ENCODE results near the gene ST8SIA1. TPM values are rescaled to one million over a fixed set of nuclear protein-coding genes. Genes with fewer than 3 reads are reported as not detected.

Gene ST8SIA1
- polyA plus RNA-seq, 1 of the 3 experiments (the other 2 are of a cell fraction), result 0.12 TPM

DNA sequence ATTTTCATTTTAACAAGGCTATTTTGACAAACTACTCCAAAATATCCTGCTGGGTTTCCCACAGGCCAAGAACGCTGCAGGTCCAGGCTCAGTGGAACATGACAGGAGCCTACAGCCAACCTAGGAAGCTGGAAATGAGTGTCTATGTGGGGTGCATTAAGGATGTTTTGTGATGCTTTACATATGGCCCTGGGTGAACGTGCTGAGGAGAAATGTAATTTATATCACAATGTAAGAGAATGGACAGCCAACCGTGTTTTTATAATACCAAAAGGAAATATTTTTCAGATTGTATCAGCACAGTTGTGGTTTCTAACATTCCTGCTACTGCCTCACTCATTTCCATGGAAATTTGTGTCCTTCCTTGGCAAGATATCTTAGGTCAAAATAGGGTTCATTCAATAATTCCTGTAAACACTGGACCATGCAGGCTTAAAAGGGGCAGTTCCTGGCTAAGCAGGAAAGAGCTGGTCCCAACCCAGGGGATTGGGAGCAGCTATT, 51.5 kb downstream of the ST8SIA1 start (continued):
- TF ChIP-seq REST (IDR thresholded peaks at IDR 0.05; ENCODE audit: low read depth, low read length), result no peak
- no peak for TF ChIP-seq SMC3 (IDR thresholded peaks at IDR 0.05; ENCODE audit: low read depth, low read length)
- no peak for TF ChIP-seq YY1 (IDR thresholded peaks at IDR 0.05; ENCODE audit: low read depth)
- TF ChIP-seq MXI1 (IDR thresholded peaks at IDR 0.05; ENCODE audit: low read depth, low read length), result no peak
- no peak for TF ChIP-seq EZH2phosphoT487 (IDR thresholded peaks at IDR 0.05; ENCODE audit: borderline replicate concordance, low read depth)
- peak; percentile 73; the same call in 1 of the 2 replicates for TF ChIP-seq RXRA (IDR thresholded peaks at IDR 0.05; ENCODE audit: borderline replicate concordance, low read depth)
- TF ChIP-seq POLR2AphosphoS5 (IDR thresholded peaks at IDR 0.05; ENCODE audit: low read depth, low read length), result peak; percentile 40; the same call in 1 of the 2 replicates
- TF ChIP-seq GABPA (IDR thresholded peaks at IDR 0.05; ENCODE audit: low read depth), result no peak

- no peak overlapping the region for H2AFZ ChIP-seq (ENCODE audit: low read depth)
- H3K9ac ChIP-seq, result peak overlapping the region; percentile 29; the same call in 1 of the 2 replicates
- no peaks in the 10 kb centered on the region for H4K20me1 ChIP-seq (ENCODE audit: insufficient read depth)
- H3K4me1 ChIP-seq (ENCODE audit: control insufficient read depth in 1 of 2, insufficient read depth in 2 of 2, low read depth in 1 of 2, low read length in 1 of 2), result no peaks in the 10 kb centered on the region; a peak in 2 of 4 replicates
- DNase-seq, result no peak
- no peaks in the 10 kb centered on the region for H3K27me3 ChIP-seq (ENCODE audit: insufficient read depth)
- H3K4me3 ChIP-seq (ENCODE audit: low read depth in 2 of 2, low read length in 1 of 2), result peak overlapping the region in 1 of 2 experiments; percentile 46; a peak in 2 of 4 replicates
- TF ChIP-seq USF1 (IDR thresholded peaks at IDR 0.05; ENCODE audit: borderline replicate concordance, low read depth), result peak; percentile 67; the same call in 1 of the 2 replicates
- TF ChIP-seq POLR2AphosphoS5 (IDR thresholded peaks at IDR 0.05; ENCODE audit: low read depth, low read length), result no peak
- peak; percentile 39; the same call in 1 of the 2 replicates for TF ChIP-seq FOSL2 (IDR thresholded peaks at IDR 0.05; ENCODE audit: borderline replicate concordance, low read depth)
- TF ChIP-seq EZH2phosphoT487 (IDR thresholded peaks at IDR 0.05; ENCODE audit: borderline replicate concordance, low read depth), result no peak
- TF ChIP-seq, protein P1, sequence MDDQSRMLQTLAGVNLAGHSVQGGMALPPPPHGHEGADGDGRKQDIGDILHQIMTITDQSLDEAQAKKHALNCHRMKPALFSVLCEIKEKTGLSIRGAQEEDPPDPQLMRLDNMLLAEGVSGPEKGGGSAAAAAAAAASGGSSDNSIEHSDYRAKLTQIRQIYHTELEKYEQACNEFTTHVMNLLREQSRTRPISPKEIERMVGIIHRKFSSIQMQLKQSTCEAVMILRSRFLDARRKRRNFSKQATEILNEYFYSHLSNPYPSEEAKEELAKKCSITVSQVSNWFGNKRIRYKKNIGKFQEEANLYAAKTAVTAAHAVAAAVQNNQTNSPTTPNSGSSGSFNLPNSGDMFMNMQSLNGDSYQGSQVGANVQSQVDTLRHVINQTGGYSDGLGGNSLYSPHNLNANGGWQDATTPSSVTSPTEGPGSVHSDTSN (IDR thresholded peaks at IDR 0.05), result peak; percentile 82
- TF ChIP-seq, protein P2, sequence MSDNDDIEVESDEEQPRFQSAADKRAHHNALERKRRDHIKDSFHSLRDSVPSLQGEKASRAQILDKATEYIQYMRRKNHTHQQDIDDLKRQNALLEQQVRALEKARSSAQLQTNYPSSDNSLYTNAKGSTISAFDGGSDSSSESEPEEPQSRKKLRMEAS (IDR thresholded peaks at IDR 0.05; ENCODE audit: low read depth), result 0 out of 2 replicates have a peak, but pooled peaks have one; percentile 21
- TF ChIP-seq TCF12 (IDR thresholded peaks at IDR 0.05), result peak; percentile 44; the same call in 1 of the 2 replicates
- no peak for TF ChIP-seq ELF1 (IDR thresholded peaks at IDR 0.05)
- peak; percentile 56 for TF ChIP-seq JUND (IDR thresholded peaks at IDR 0.05)
- no peaks in the 10 kb centered on the region for H3K79me2 ChIP-seq (ENCODE audit: insufficient read depth)
- H3F3A ChIP-seq (replicated peaks; ENCODE audit: insufficient read depth), result peaks cover 7% of the 10 kb centered on the region
- no peaks in the 10 kb centered on the region for H3K9me2 ChIP-seq
- POLR2A ChIA-PET, result no interaction called here
- peak overlapping the region; percentile 66 for H3K4me2 ChIP-seq
- no peaks in the 10 kb centered on the region for H3K9me3 ChIP-seq
- H3K36me3 ChIP-seq (replicated peaks in 1 of 2; ENCODE audit: control insufficient read depth in 1 of 2, insufficient read depth in 2 of 2, low read length in 1 of 2), result no peaks in the 10 kb centered on the region
- CTCF ChIA-PET, result no interaction called here
- 43% methylated on average over 6 of the region's 6 CpGs for WGBS (ENCODE audit: low lambda C conversion rate)
- H3K27ac ChIP-seq (ENCODE audit: low read depth in 2 of 2, low read length in 1 of 2), result peak overlapping the region; percentile 79 to 81
These were observed 52.2 kb downstream of the ST8SIA1 start for GRCh38 chr12:22282283-22282682.
